Camera-type eye (tissue), 1 donor: ENCODE results near the gene TMPRSS5. TPM values are rescaled to one million over a fixed set of nuclear protein-coding genes. Genes with fewer than 3 reads are reported as not detected.

Experiments
- total RNA-seq: library from RNA; depleted of rRNA; stranded (reverse); fragments of >200 nt; gene quantifications from one replicate; pipeline ENCODE4 v1.2.3, GENCODE V29; 2014

The TMPRSS5 gene
- total RNA-seq: 5.1 TPM

GRCh38 chr11:113705871-113706655, at the start of gene TMPRSS5:
TSS of gene TMPRSS5 (minus strand) at chr11:113706308. CDS start at chr11:113706224, 84 bp downstream.

Other genes starting within 250 kb of the TMPRSS5 start
- 2.5 TPM for gene DRD2, start 230.9 kb downstream of the TMPRSS5 start, total RNA-seq
- gene ZW10, start 67.4 kb upstream of the TMPRSS5 start, total RNA-seq: 25.2 TPM
- gene CLDN25, start 73.5 kb upstream of the TMPRSS5 start, total RNA-seq: not detected
- 62.9 TPM for gene USP28, start 169.3 kb upstream of the TMPRSS5 start, total RNA-seq
- not detected for gene HTR3B, start 198.5 kb upstream of the TMPRSS5 start, total RNA-seq